GM19452 (cell line): Measurements from ENCODE around the gene HTRA1.

Experiments used
- ATAC-seq: cut with Tn5 transposase; IDR thresholded peaks from one replicate; pipeline ENCODE4 v1.9.1; 2021; ENCODE audit not compliant: unreplicated experiment

Gene HTRA1

GRCh38 chr10:122454603-122455080 lies 6.7 kb upstream of the HTRA1 start, which contains the start of gene ARMS2:
Gene ARMS2 (plus strand): TSS chr10:122454653. CDS start chr10:122454728, 75 bp downstream.
- no peak for ATAC-seq

- ATAC-seq: no peak
Observed at GRCh38 chr10:122455376-122456079, 5.8 kb upstream of the HTRA1 start.

DNA sequence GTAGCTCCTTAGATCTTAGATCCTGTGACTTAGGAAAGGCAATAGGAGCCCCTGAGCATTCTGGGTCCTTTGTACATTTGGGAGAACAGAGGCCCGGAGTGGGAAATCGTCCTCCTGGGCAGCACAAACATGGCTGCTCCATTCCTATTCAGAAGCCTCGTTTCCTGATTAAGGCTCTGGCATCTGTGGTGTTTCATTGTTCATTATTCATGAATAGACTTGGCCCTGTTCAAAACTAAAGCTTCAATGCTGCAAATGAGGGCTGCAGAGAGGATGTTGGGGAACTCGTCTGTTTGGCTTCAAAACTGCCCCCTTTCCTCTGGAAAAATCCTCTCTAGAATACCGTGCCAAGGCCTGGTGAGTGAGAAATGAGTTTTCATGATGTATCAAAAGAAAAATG lies 3.4 kb upstream of the HTRA1 start:
- no peak for ATAC-seq

- ATAC-seq: no peak
Observed at GRCh38 chr10:122458693-122459092, 2.7 kb upstream of the HTRA1 start.

DNA sequence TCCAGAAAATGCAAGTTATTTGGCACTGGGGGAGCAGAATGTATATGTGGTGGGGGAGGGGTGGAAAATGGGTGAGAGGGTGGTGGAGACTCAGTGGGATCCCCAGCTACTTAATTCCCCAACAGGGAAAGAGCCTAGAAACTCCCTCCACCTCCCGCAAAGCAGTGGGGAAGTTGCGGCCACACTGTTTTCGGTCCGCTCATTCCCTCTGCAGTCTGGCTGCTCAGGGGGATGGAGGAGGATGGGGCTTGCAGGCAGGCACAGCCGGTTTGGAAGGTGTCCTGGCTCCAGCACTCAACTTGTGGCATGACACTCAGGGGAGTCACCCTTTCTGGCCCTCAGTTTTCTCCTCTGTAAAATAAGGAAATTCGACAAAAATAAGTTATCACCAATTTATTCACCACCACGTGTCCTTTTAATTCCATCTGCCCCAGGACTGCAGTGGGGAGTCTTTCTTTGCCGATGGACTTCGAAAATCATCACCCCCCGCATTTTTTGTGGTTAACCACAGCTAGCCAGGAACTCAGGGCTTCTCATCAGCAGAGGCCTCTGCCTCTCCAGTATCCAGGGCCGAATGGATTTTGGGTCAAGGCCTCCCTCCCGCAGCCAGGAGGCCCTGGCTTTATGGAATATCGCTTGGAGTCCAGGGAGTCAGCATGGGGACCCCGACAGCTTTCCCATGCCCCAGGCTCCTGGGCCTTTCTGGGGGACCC lies 1.6 kb upstream of the HTRA1 start:
- no peak for ATAC-seq

DNA sequence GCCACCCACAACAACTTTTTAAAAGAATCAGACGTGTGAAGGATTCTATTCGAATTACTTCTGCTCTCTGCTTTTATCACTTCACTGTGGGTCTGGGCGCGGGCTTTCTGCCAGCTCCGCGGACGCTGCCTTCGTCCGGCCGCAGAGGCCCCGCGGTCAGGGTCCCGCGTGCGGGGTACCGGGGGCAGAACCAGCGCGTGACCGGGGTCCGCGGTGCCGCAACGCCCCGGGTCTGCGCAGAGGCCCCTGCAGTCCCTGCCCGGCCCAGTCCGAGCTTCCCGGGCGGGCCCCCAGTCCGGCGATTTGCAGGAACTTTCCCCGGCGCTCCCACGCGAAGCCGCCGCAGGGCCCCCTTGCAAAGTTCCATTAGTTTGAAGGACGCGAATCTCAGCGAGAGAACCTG lies 461 bp upstream of the HTRA1 start:
- ATAC-seq: no peak

DNA sequence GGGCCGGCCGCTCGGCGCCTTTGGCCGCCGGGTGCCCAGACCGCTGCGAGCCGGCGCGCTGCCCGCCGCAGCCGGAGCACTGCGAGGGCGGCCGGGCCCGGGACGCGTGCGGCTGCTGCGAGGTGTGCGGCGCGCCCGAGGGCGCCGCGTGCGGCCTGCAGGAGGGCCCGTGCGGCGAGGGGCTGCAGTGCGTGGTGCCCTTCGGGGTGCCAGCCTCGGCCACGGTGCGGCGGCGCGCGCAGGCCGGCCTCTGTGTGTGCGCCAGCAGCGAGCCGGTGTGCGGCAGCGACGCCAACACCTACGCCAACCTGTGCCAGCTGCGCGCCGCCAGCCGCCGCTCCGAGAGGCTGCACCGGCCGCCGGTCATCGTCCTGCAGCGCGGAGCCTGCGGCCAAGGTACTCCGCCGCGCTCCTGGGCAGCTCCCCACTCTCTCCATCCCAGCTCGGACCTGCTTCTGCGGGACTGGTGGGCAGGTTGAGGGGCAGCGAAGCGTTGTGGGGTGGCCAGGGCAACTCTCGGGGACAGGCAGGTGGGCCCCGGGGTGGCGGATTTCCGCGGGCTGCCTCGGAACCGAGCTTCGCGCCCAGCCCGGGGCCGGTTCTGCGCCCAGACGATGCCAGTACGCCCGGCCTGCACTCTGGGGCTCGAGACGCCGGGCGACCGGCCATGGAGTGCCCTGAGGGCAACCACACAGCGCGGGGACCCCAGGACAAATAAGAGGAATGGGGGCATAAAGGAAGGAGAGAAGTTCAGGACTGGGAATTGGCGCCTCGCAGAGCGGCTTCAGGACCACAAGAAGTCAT lies 578 bp downstream of the HTRA1 start:
- ATAC-seq: no peak

DNA sequence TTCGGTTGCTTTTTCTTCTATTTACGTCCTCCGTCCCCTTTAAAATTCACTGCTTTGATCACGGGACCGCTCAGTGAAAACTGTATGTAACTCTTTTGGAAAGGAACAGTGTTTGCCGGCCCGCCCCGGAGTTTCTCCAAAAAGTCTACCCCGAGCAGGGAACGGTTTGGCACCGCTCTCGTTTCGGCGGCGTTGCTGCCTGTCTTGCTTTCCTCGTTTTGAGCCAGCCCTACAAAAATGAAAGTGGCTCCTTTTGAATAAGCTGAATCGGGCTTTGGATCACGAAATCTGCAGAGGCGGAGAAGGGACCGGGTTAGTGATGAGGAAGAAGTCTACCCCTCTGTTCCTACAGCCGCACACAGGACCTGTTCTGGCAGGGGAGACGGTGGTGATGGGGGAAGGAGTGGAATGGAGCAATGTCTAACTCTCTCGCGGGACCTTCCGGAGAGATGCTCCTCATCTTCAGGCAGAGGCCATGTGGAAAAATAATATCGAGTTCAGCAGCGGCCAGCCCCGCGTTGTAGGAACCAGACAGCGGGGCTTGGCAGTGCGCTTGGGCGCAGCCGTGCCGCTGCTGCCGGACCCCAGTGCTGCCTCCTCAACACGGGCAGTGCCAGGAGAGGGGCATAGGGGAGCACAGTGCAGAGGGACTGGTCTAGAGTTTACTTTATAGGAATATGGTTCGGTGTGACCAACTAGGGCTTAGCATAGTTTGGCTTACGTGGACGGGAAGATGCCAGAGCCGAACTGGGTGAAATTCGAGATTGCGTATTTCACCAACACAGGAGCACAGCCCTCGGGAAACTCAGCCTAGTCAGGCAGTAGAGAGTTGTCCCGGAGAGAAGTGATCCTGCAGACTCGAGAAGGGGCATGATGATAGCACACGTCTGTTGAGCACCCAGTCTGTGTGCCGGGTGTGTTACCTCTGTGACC lies 1.4 kb downstream of the HTRA1 start:
- no peak for ATAC-seq

- no peak for ATAC-seq
Observed at GRCh38 chr10:122463466-122464249, 2.3 kb downstream of the HTRA1 start.

DNA sequence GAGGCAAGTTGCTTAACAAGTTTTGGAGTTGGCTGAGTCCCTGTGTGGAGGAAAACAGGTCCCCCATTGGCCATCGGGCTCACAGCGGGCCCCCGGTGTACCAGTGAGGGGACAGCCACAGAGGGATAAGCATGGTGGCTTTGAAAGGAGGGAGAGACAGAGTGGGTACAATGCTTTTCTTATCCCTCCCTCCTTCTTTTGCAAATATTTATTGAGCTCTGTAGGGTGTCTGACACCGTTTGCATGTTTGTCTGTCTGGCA lies 2.8 kb downstream of the HTRA1 start:
- no peak for ATAC-seq

- ATAC-seq: no peak
Observed at GRCh38 chr10:122464586-122464985, 3.2 kb downstream of the HTRA1 start.

- ATAC-seq: no peak
Observed at GRCh38 chr10:122465401-122466040, 4.2 kb downstream of the HTRA1 start.

GRCh38 chr10:122466951-122467381 lies 5.6 kb downstream of the HTRA1 start:
- ATAC-seq: no peak

- ATAC-seq: no peak
Observed at GRCh38 chr10:122467701-122468100, 6.3 kb downstream of the HTRA1 start.

GRCh38 chr10:122468307-122468925 lies 7.1 kb downstream of the HTRA1 start:
- ATAC-seq: no peak

- no peak for ATAC-seq
Observed at GRCh38 chr10:122468926-122469781, 7.8 kb downstream of the HTRA1 start.

- ATAC-seq: no peak
Observed at GRCh38 chr10:122469848-122470247, 8.5 kb downstream of the HTRA1 start.

DNA sequence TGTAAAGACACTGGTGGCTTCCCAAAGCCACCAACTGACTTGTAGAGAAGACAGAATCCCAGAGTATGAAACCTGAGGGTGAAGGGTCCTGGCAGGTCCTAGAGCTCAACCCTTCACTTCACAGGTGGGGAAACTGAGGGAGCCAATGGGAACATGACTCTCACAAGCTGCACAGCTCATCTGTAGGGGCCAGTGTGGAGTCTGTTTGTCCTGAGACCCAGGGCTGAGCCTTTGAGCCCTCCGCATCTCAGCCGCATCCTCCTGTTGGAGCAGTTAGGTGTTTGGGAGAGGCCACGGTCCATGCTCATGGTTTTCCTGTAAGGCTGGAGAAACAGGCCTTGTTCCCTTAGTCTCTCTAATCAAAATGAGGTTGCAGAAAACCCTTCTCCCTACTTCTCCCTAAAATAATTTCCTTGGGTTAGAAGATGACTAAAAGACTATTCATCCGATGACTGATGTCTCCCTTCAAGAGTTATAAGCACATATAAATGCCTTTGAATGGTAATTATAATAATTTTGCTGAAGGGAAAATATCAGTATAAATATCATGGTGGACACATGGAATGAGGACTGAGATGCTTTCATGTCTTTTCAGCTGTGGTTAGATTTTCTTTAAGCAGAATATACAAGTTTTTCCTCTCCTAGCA lies 10.3 kb downstream of the HTRA1 start:
- ATAC-seq: no peak
